OCI-M1 (cell line): ENCODE results near the gene MGAT5.

Source experiments
- DNase-seq: peaks from one replicate; lab custom pipeline; 2025; lab: John Stamatoyannopoulos, UW

MGAT5 gene

DNA sequence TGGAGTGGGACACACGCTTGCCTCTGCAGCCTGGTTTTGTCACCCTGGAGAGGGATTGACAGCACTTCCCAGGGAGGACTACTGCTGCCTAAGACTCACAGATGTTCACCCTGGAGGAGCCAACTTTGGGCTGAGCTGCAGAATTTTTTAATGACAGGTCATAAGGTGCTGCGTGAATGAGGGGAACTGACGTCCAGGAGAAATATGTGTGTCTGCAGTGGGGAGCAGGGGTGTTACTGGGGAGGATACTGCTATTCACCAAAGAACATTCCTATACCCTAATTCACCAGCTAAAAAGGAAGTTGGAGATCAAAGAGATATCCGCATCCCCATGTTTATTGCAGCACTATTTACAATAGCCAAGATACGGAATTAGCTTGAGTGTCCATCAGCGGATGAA, 144.4 kb downstream of the MGAT5 start:
- no peak for DNase-seq

DNA sequence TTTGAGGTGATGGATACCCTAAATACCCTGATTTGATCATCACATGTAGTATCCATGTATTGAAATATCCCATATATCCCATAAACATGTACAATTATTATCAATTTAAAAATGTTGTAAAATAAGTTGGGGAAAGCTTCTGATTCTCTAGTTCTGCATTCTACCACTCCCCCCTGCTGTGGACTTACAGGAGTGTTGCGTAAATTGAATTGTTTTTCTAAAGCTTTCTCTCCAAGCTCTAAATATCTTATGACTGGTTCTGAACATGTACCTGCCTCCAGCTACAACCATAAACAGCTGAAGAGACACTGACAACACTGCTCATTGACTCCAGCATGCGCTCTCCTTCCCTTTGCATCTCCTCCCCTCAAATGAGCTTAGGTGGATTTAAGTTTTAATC, 145.2 kb downstream of the MGAT5 start:
- DNase-seq: no peak

DNA sequence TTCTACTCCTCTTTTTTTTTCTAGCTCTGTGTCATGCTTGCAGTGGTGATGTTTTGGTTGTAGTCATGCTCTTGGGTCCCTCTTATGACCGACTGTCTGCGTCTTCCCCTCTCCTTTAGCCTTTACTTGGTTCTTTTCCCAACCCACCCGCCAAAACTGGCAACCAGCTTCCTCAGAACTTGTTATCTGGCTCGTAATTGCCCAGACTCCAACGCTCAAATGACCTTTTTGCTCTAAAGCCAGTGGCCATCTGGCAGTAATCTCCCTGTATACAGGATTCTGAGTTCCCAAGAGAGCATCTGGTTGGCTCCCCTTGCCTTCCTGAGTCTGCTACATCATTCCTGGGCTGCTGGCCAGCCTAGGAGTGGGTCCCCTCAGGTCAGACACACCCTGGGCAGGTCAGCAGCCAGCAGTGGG, 147.2 kb downstream of the MGAT5 start:
- DNase-seq: peak; percentile 1

DNA sequence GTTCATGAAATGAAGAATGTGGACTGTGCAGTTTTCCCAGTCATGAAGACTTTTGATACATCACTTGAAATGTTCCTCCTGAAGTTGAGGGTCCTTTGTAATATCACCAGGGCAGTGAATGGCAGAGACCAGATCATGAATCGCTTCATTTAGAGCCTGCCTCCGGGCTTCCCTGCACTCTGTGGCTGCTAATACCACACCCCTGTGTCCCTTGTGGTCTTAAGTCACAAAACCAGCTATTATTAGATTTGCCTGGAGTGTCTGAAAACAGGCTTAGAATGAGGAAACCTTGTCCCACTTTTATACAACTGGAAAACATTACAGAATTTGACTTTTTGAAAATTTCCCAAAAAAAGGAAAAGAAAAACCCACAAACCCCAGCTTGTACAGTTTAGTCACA, 147.9 kb downstream of the MGAT5 start:
- no peak for DNase-seq

DNA sequence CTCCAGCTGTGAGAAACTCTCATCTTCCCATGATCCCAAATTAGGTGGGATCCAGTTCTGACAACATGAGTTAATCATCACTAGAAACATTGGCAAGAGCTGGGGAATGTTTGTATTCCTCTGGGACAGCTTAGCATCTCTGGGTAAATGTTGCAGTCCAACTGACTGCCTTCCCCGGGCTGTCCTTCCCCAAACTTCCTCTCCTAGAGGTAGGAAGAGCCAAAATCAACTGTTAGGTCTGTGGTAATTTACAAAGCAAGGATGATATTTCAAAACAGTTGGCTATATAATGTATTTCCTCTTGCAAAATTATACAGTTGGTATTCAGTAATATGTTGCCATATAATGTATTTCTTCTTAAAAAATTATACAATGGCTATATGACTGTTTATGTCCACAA, 148.5 kb downstream of the MGAT5 start:
- no peak for DNase-seq

DNA sequence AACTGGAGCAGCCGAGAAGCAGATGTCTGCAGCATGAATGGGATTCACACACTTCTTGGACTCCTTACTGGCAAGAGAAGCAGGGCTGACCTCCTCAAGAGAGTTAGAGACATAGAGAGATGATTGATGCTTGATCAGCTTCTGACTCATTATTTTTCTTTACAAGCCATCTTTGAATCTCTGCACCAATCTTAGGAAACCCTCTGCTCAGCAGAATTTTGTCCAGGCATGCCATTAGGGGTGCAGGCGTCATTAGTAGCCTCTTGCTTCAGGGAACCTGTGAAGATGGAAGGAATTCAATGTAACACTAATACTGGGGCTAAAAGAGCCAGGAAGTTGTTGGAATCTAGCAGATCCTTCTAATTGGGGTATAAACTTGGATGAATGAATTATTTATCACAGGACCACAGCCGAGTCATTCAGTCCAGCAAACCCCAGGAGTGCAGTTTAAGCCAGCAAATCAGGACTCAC, 151.8 kb downstream of the MGAT5 start:
- no peak for DNase-seq

DNA sequence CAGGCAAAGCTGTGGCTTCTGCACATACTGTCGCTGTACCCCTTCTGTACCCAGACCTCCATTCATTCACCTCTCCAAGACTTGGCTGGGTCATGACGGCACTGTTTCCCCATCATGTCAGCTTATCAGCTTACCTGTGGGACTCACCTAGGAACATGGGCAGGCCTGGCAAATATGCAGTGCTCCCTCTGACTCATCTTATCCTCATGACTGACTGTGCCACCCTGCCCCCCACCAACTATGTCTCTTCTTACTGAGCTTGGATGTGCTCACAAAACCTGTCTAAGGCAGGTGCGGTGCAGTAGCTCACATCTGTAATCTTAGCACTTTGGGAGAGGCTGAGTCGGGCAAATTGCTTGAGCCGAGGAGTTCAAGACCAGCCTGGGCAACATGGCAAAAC, 152.4 kb downstream of the MGAT5 start:
- no peak for DNase-seq

DNA sequence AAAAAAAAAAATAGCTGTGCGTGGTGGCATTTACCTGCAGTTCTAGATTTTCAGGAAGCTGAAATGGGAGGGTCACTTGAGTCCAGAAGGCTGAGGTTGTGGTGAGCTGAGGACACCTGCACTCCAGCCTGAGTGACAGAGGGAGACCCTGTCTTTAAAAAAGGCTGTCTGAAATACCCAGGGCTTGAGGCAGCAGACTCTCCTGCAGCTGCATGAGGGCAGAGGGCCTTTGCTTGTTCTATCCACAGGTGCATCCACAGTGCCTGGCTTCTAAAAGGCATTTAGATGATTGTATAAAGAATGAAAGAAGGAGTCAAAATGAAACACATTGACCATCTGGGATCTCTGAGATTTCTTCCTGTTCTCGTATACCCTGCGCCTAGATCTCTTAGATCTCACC, 152.9 kb downstream of the MGAT5 start:
- no peak for DNase-seq

DNA sequence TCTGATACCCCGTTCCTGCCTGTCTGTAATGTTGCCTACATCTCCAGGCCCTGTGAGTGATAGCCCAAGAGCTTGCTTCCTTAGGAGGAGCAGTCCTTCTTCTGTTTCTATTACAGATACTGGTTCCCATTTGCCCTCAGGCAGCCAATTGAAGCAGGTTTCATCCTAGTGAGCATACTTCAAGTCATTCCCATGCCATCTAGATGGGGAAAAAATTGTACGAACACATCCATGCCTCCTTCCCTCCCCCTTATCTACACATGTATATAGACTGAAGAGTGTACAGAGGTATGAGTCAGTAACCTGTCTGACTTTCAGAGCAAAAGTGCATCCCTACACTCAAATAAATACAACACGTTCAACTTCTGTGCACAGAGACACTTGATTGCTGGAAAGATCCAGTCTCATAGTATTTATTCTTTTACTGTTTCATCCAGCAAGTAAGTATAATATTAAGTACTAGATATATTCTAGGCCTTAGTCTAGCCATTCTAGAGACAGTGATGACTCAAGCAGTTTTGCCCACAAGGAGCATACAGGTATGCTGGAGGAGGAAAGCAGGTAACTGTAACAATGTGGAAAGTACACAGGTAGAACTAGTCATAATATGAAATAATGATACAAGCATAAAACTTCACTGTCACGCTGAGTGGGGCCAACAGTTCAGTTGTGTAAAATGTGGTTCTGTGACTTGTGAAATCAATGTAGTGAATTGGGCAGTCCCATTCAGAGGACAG, 153.4 kb downstream of the MGAT5 start:
- no peak for DNase-seq

DNA sequence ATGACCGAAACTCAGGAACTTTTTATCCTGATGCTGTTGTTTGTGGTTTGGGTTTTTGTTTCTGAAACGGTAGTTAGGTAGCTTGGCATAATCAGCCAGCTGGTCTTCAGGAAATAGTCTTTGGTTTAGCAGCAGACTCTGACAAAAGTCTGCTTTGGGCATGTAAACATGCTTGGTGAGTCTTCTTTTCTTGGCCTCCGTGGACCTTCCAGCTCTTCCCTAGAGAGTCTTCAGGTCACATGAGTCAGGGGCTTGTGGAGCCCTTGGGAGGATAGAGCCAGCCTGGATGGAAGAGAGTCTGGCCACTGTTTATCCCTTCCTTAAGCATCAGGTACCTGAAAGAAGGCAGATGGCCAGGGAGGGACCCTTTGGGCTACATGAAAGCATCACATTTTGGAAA, 154.5 kb downstream of the MGAT5 start:
- no peak for DNase-seq

DNA sequence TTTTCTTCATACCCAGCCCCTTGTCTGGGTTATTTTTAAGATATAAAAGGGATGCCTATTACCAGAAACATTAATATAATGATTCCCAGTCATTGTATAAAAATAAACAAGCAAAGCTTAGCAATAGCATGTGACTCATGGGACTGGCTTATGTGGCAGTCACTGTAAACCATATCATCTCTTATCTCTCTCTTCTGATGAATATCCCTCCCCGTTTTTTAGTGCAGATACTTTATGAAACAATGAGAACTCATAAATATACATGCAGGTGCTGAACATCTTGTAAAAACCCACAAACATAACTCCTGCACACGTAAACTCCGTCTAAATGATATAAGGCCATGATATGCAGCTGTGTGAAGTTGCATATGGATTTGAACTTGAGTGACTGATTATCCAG, 154.9 kb downstream of the MGAT5 start:
- no peak for DNase-seq

DNA sequence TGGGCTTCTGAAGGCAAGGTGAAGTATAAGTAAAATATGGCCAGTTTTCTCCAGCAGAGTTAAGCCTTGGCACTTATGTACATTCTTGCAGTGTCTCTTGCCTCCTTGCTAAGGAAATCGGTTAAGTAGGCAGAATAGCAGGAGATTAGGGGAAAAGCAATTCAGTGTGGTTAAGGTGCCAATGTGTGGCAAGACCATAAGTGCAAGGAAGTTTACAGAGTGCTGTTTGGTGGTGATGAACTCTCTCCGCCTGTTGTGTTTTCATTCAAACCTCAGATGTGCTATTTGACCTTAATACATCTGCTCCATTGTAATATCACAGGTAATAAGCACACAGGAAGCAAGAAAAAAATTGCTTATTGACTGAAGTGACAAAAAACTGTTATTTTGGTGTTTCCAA, 156.1 kb downstream of the MGAT5 start:
- no peak for DNase-seq

DNA sequence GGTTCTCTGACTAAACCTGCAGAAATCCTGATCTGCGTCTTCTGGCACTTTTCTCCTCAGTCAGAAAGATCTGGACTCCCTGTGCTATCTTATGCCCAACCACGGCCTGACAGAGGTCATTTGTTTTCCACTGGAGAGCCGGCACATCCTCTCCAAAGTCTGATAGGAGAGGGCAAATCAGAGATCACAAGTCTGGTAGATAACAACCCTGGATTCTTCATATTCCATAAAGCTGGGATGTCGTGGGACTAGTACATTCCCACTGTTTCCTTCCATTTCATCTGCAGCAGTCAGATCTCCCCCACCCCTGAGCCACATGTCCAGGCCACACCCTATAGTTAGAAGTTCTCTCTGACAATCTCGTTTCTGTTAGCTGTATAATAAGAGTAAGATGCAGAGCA, 157.0 kb downstream of the MGAT5 start:
- no peak for DNase-seq

DNA sequence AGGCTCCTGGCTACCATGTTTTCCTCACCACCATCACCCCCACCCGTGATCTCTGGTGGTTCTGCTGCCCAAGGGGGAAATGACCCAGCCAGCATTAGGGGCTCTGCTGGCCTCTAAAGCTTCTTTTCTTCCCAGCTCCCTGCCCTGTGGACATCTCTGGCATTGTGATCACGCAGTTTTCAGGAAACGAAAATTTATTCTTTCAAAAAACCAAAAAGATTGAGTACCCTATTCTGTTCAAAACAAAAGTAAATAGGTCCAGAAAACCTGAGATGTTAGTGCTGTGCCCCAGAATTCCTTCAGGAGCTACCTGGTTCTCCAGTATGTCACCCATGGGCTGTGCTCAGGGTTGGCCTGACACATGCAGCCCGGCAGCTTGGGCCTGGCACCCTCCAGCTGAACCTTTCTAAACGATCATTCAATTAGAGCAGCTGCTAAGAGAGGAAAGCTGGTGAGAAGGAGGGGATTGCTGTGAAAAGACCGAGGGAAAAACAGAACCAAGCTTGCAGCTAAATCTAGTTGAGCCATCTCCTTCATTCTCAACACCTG, 157.5 kb downstream of the MGAT5 start:
- DNase-seq: no peak

DNA sequence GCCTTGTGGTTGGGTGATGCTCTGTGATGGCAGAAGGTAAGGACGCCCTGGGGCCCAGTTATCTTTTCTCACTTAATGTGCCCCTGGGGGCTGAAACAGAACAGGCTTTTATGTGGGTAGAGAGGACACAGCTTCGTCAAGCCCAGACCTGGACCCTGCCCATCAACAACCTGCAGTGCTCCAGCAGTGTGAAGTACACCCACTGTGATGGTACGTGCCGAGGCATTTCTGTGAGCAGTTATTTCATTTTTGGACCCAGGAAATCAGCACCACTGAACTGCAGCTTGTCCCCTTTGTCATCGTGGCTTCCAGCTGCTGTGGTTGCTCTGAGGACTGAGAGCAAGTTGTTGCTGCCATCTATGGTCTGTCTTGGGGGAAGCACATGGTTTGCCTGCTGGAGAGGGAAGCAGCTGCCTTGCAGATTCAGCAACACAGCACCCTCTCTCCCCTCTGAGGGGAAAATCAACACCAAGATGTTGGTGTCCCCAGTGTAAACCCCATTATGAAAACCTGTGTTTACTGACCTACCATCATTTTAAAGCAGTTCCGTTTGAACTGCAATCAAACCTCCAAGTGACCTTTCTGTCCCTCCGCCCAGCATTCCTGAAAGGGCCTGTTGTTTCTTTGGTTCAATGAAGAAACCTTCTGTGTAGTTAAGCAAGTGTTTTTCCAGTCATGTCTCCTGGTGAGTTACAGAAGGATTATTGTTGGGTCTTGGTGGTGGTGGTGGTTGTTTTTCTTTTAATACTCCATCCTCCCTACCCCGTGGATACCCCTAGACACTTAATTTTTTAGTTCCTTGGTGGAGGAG, 158.2 kb downstream of the MGAT5 start:
- peak; percentile 75 for DNase-seq

DNA sequence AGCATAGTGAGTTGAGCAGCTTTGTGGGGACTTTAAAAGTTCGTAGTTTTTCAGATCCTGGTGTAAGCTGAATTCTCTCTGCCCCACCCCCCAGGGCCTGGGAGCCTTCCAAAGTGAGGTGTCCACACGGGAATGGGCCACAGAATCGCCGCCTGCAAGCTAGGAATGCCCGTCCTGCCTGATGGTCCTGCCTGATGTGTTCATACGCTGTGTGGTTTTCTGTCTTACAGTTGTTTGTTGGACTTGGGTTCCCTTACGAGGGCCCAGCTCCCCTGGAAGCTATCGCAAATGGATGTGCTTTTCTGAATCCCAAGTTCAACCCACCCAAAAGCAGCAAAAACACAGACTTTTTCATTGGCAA, 158.7 kb downstream of the MGAT5 start:
- no peak for DNase-seq

DNA sequence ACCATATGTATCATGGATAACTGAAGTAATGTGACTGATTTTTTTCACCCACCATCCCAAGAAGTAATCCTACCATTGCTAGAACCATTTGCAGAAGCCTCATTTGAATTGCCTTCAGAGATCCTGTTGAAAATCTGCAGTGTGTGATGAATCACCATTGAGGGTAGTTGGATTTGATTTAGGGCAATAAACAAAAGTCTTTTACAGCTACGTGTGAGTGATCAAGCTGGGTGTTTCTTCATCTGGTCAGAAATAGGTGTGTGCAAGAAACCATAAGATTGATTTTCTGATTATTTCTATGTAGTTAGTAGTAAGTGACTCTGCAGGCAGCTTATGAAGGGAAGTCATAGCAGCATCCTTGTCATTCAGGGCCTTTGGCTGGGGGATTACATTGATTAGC, 159.6 kb downstream of the MGAT5 start:
- no peak for DNase-seq

DNA sequence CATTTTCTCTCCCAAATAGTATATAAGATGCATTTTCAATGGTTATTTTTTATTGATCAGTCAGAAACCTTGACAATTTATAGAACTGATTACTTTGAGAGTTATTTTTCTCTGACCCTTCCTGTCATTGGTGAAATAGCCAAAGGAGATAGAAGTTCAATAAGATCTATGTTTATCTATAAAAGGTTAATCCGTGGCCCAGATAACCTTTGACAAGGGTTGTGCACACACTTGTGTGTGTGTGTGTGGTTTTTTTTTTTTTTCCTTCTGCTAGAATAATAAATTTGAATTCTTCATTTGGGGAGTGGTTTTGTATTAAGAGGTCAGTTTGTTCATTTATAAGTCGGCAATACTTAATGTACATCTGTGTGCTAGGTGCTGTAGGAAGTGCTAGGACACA, 160.0 kb downstream of the MGAT5 start:
- no peak for DNase-seq

DNA sequence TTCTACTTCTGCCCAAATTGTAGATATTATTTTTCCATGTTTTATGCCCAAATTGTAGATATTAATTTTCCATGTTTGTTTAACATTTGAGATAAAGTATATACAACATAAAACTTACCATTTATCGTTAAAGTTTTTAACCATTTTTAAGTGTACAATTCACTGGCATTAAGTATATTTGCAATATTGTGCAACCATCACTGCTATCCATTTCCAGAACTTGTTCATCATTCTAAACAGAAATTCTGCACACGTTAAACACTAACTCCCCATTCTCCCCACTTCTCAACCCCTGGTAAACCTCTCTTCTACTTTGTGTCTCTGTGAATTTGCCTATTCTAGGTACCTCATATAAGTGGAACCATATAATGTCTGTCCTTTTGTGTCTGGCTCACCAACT, 162.1 kb downstream of the MGAT5 start:
- no peak for DNase-seq

DNA sequence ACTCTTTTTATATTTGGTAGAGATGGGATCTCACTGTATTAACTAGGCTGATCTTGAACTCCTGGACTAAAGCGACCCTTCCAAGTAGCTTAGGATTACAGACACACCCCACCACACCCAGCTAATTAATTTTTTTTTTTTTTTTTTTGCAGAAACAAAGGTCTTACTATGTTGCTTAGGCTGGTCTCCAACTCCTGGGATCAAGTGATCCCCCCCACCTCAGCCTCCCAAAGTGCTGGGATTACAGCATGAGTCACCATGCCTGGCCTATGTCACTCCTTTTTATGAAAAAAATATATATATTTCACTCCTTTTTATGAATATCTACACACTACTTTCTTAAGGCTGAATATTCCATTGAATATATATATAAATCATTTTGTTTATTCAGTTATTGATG, 162.8 kb downstream of the MGAT5 start:
- no peak for DNase-seq

DNA sequence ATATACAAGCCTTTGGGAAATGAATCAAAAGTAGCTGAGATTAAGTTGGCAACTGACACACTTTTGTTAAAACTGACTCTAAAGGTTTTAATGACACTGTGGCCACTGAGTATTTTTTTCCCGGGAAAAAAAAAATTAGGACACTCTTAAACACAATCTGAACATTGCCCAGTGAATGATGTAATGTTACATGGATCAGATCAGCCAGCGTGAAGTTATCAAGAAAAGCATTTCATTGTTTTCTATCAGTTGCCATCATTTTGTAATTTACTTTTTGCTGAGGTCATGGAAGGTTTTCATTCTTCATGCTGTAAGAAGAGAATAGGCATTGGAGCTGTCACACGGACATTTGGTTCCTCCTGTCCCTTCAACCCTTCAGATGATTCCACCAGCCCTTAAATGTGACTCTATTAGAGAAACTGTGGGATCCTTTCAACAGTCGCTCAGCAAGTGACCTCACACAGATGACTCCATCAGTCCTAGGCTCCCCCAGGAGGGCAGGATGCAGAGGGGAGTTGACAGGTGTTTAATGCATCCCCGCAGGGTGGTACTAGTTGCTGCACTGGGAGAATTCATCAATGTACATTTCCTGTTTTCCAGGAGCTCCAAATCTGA, 164.2 kb downstream of the MGAT5 start:
- DNase-seq: no peak

DNA sequence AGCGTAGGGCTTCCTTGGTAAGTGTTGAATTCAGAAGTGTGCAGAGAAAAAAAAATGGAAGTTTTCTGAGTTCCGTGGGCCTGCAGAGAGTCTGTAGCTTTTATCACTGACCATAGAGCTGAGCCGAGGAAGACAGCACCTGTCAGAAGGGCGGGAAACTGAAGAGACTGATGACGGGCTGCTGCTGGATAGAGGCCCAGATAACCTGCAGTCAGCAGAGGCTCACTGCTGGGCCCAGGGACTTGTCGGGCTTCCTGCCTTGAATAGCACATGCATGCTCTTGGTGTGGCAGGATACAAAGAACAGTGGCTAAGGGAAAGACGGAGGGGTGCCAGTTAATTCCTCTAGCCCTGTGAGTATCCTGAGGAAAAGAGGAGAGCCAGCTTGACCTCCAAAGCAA, 166.4 kb downstream of the MGAT5 start:
- no peak for DNase-seq

DNA sequence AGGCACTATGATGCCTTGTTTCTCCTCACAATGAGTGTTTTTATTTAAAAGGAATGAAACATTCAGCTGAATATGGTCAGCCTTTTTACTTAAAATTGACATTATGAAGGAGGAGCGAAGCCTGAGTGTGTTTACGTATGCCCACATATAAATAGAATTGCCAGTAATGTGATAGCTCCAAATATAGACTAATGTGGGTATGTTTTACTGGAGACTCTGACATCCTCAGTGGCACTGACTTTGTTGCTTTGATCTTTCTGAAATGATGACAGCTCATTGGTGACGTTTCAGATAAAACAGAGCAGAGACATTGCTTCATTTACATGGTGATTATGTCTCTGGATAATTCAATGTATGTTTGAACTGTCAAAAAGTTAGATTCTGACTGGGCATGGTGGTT, 167.0 kb downstream of the MGAT5 start:
- DNase-seq: no peak
